ENCODE measurements around the gene TDRD7.

The TDRD7 gene

GRCh38 chr9:97373331-97373730 is 38.6 kb upstream of the TDRD7 start:
- H3K9ac ChIP-seq (ENCODE audit: low read depth, low read length), result no peak overlapping the region
- H3K27me3 ChIP-seq (ENCODE audit: control insufficient read depth, insufficient read depth, low read length), result no peaks in the 10 kb centered on the region
- no peaks in the 10 kb centered on the region for H3K36me3 ChIP-seq (ENCODE audit: control insufficient read depth, insufficient read depth, low read length)
- no peak overlapping the region for H3K27ac ChIP-seq (ENCODE audit: low read depth, low read length)
- H3K4me1 ChIP-seq (ENCODE audit: control insufficient read depth, insufficient read depth, low read length), result no peaks in the 10 kb centered on the region
- H3K4me3 ChIP-seq (ENCODE audit: low read depth, low read length), result no peak overlapping the region
- H3K9me3 ChIP-seq (ENCODE audit: control insufficient read depth, insufficient read depth, low read length), result peaks cover 11% of the 10 kb centered on the region; the same call in 1 of the 2 replicates

GRCh38 chr9:97374811-97375210 is 37.1 kb upstream of the TDRD7 start:
- 0 out of 2 replicates have a peak, but pooled peaks cover 2% of the 10 kb centered on the region for H3K9me3 ChIP-seq (ENCODE audit: control insufficient read depth, insufficient read depth, low read length)
- no peak overlapping the region for H3K27ac ChIP-seq (ENCODE audit: low read depth, low read length)
- H3K36me3 ChIP-seq (ENCODE audit: control insufficient read depth, insufficient read depth, low read length), result no peaks in the 10 kb centered on the region
- H3K4me1 ChIP-seq (ENCODE audit: control insufficient read depth, insufficient read depth, low read length), result no peaks in the 10 kb centered on the region
- H3K27me3 ChIP-seq (ENCODE audit: control insufficient read depth, insufficient read depth, low read length), result no peaks in the 10 kb centered on the region
- no peak overlapping the region for H3K9ac ChIP-seq (ENCODE audit: low read depth, low read length)
- H3K4me3 ChIP-seq (ENCODE audit: low read depth, low read length), result no peak overlapping the region

- H3K4me1 ChIP-seq (ENCODE audit: control insufficient read depth, insufficient read depth, low read length), result no peaks in the 10 kb centered on the region
- H3K9ac ChIP-seq (ENCODE audit: low read depth, low read length), result no peak overlapping the region
- no peak overlapping the region for H3K27ac ChIP-seq (ENCODE audit: low read depth, low read length)
- no peaks in the 10 kb centered on the region for H3K27me3 ChIP-seq (ENCODE audit: control insufficient read depth, insufficient read depth, low read length)
- no peaks in the 10 kb centered on the region for H3K36me3 ChIP-seq (ENCODE audit: control insufficient read depth, insufficient read depth, low read length)
- no peak overlapping the region for H3K4me3 ChIP-seq (ENCODE audit: low read depth, low read length)
- no peaks in the 10 kb centered on the region for H3K9me3 ChIP-seq (ENCODE audit: control insufficient read depth, insufficient read depth, low read length)
Observed at GRCh38 chr9:97376902-97377301, 35.0 kb upstream of the TDRD7 start.

DNA sequence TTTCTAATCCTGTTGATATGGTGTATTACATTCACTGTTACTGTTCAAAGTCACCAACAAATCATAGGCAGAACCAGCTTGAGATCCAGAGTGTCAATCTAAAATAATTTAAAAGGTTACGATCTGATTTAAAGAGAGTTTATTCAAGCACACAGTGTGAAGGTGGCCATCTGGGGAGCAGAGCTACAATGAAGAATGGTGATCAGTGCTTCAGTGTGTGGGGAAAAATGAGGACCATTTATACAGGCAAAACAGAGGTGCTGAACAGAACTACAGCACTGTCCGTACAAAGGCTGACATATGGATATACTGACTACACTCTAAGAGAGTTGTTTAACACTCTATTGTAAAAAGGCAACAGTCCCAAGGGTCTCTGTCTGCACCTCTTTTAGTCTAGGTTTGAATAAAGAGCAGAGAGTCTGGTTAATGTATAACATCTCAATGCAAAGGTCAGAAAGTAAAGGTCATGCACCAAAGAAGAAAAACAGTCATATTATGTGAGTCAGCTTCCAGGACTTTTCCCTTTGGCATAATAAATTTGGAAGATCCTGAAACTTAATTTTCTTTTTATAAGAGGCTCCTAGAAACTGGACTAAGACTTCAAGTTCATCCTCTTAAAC is 29.7 kb upstream of the TDRD7 start:
- Histone ChIP-seq H3K9me3 (ENCODE audit: control insufficient read depth, insufficient read depth, low read length) (no peaks in the 10 kb centered on the region), H3K27ac (ENCODE audit: low read depth, low read length) (no peak overlapping the region), H3K4me1 (ENCODE audit: control insufficient read depth, insufficient read depth, low read length) (peaks cover 7% of the 10 kb centered on the region; the same call in 1 of the 2 replicates), H3K27me3 (ENCODE audit: control insufficient read depth, insufficient read depth, low read length) (0 out of 2 replicates have a peak, but pooled peaks cover under 1% of the 10 kb centered on the region), H3K36me3 (ENCODE audit: control insufficient read depth, insufficient read depth, low read length) (no peaks in the 10 kb centered on the region), H3K4me3 (ENCODE audit: low read depth, low read length) (no peak overlapping the region), H3K9ac (ENCODE audit: low read depth, low read length) (no peak overlapping the region)

- Histone ChIP-seq H3K9me3 (ENCODE audit: control insufficient read depth, insufficient read depth, low read length) (no peaks in the 10 kb centered on the region), H3K9ac (ENCODE audit: low read depth, low read length) (no peak overlapping the region), H3K27me3 (ENCODE audit: control insufficient read depth, insufficient read depth, low read length) (0 out of 2 replicates have a peak, but pooled peaks cover 6% of the 10 kb centered on the region), H3K27ac (ENCODE audit: low read depth, low read length) (no peak overlapping the region), H3K4me1 (ENCODE audit: control insufficient read depth, insufficient read depth, low read length) (peaks cover 14% of the 10 kb centered on the region; the same call in 1 of the 2 replicates), H3K36me3 (ENCODE audit: control insufficient read depth, insufficient read depth, low read length) (no peaks in the 10 kb centered on the region), H3K4me3 (ENCODE audit: low read depth, low read length) (no peak overlapping the region)
Observed at GRCh38 chr9:97384406-97385262, 27.3 kb upstream of the TDRD7 start.

GRCh38 chr9:97385626-97386264 is 26.2 kb upstream of the TDRD7 start:
- no peaks in the 10 kb centered on the region for H3K36me3 ChIP-seq (ENCODE audit: control insufficient read depth, insufficient read depth, low read length)
- H3K27ac ChIP-seq (ENCODE audit: low read depth, low read length), result no peak overlapping the region
- H3K9ac ChIP-seq (ENCODE audit: low read depth, low read length), result no peak overlapping the region
- 0 out of 2 replicates have a peak, but pooled peaks cover 6% of the 10 kb centered on the region for H3K27me3 ChIP-seq (ENCODE audit: control insufficient read depth, insufficient read depth, low read length)
- H3K9me3 ChIP-seq (ENCODE audit: control insufficient read depth, insufficient read depth, low read length), result no peaks in the 10 kb centered on the region
- H3K4me1 ChIP-seq (ENCODE audit: control insufficient read depth, insufficient read depth, low read length), result peaks cover 14% of the 10 kb centered on the region; the same call in 1 of the 2 replicates
- no peak overlapping the region for H3K4me3 ChIP-seq (ENCODE audit: low read depth, low read length)

- no peaks in the 10 kb centered on the region for H3K9me3 ChIP-seq (ENCODE audit: control insufficient read depth, insufficient read depth, low read length)
- H3K36me3 ChIP-seq (ENCODE audit: control insufficient read depth, insufficient read depth, low read length), result no peaks in the 10 kb centered on the region
- no peak overlapping the region for H3K27ac ChIP-seq (ENCODE audit: low read depth, low read length)
- H3K4me1 ChIP-seq (ENCODE audit: control insufficient read depth, insufficient read depth, low read length), result peaks cover 14% of the 10 kb centered on the region; the same call in 1 of the 2 replicates
- H3K4me3 ChIP-seq (ENCODE audit: low read depth, low read length), result no peak overlapping the region
- H3K27me3 ChIP-seq (ENCODE audit: control insufficient read depth, insufficient read depth, low read length), result 0 out of 2 replicates have a peak, but pooled peaks cover 6% of the 10 kb centered on the region
- H3K9ac ChIP-seq (ENCODE audit: low read depth, low read length), result no peak overlapping the region
Observed at GRCh38 chr9:97386265-97386633, 25.6 kb upstream of the TDRD7 start.

DNA sequence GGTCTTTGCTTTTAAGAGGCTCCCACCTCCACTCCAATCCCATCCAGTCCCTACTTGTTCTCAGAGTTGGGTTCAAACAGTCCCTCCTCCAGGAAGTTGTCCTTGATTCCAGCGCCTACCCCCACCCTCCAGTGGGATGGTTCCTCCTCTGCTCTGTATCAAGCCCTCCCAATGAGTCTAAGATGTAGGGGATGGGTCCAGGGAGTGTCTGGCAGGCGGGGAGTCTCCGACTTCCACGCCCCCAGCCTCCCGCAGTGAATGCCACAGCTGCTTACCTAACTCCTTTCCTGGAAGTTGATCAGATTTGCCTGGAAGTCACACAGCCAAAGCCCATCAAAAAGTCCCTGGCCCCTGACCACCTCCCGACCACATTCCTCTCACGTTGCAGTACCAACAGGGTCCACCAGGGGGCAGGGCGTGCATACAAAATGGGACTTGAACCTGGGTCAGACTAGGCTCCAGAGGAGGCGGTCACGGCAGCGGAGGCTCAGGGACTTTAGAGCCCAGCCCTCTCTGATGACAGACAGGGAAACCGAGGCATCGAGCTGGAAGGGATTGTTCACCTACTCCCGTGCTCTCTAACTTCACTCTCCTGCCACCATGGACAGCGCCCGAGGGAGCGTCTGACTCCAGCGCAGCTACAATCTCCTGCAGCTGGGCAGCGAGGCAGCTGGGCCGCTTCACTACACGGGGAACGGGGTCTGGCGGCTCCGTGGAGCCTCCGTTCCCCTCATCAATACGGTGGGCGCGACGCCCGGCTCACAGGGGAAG is 25.0 kb upstream of the TDRD7 start:
- H3K9me3 ChIP-seq (ENCODE audit: control insufficient read depth, insufficient read depth, low read length), result no peaks in the 10 kb centered on the region
- no peak overlapping the region for H3K9ac ChIP-seq (ENCODE audit: low read depth, low read length)
- H3K27ac ChIP-seq (ENCODE audit: low read depth, low read length), result no peak overlapping the region
- peak overlapping the region; percentile 28 for H3K4me3 ChIP-seq (ENCODE audit: low read depth, low read length)
- H3K36me3 ChIP-seq (ENCODE audit: control insufficient read depth, insufficient read depth, low read length), result no peaks in the 10 kb centered on the region
- 0 out of 2 replicates have a peak, but pooled peaks cover 6% of the 10 kb centered on the region for H3K27me3 ChIP-seq (ENCODE audit: control insufficient read depth, insufficient read depth, low read length)
- H3K4me1 ChIP-seq (ENCODE audit: control insufficient read depth, insufficient read depth, low read length), result peaks cover 14% of the 10 kb centered on the region; the same call in 1 of the 2 replicates

DNA sequence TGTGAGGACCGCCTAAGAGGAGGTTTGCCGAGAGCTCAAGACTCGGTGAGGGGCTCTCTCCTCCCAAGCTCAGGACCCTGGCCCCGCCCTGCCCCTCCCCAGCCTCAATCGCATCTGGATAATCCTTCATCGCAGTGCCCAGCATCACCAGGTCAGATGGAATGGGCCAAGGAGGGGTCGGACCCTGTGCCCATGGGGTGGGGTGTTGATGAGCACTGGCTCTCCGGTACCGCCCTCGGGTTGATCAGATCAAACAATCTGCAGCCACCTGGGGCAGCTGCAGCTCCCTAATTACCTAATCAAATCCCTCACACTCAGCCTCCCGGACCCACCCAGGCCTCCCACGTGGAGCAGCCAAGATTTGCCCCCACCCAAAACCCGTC is 24.4 kb upstream of the TDRD7 start:
- H3K9me3 ChIP-seq (ENCODE audit: control insufficient read depth, insufficient read depth, low read length), result no peaks in the 10 kb centered on the region
- H3K4me1 ChIP-seq (ENCODE audit: control insufficient read depth, insufficient read depth, low read length), result peaks cover 14% of the 10 kb centered on the region; the same call in 1 of the 2 replicates
- H3K27ac ChIP-seq (ENCODE audit: low read depth, low read length), result no peak overlapping the region
- H3K9ac ChIP-seq (ENCODE audit: low read depth, low read length), result no peak overlapping the region
- H3K27me3 ChIP-seq (ENCODE audit: control insufficient read depth, insufficient read depth, low read length), result 0 out of 2 replicates have a peak, but pooled peaks cover 6% of the 10 kb centered on the region
- H3K36me3 ChIP-seq (ENCODE audit: control insufficient read depth, insufficient read depth, low read length), result no peaks in the 10 kb centered on the region
- peak overlapping the region; percentile 28 for H3K4me3 ChIP-seq (ENCODE audit: low read depth, low read length)

GRCh38 chr9:97387936-97388684 is 23.8 kb upstream of the TDRD7 start:
- no peak overlapping the region for H3K9ac ChIP-seq (ENCODE audit: low read depth, low read length)
- H3K27ac ChIP-seq (ENCODE audit: low read depth, low read length), result no peak overlapping the region
- 0 out of 2 replicates have a peak, but pooled peaks cover 6% of the 10 kb centered on the region for H3K27me3 ChIP-seq (ENCODE audit: control insufficient read depth, insufficient read depth, low read length)
- H3K9me3 ChIP-seq (ENCODE audit: control insufficient read depth, insufficient read depth, low read length), result no peaks in the 10 kb centered on the region
- no peak overlapping the region for H3K4me3 ChIP-seq (ENCODE audit: low read depth, low read length)
- peaks cover 14% of the 10 kb centered on the region; the same call in 1 of the 2 replicates for H3K4me1 ChIP-seq (ENCODE audit: control insufficient read depth, insufficient read depth, low read length)
- no peaks in the 10 kb centered on the region for H3K36me3 ChIP-seq (ENCODE audit: control insufficient read depth, insufficient read depth, low read length)
